ENCODE data around the gene IL1RAPL1. TPM values are rescaled to one million over a fixed set of nuclear protein-coding genes. Genes with fewer than 3 reads are reported as not detected.

Gene IL1RAPL1
- total RNA-seq, 4 donors from 2014 or later, result 0.78 TPM; not detected in 3

GRCh38 chrX:29724316-29724715, 1137.1 kb downstream of the IL1RAPL1 start:
- DNase-seq, result no peak
- no peaks in the 10 kb centered on the region for H3K4me1 ChIP-seq
- 62 to 86% methylated on average over 1 of the region's 1 CpG for WGBS, 2 donors
- no peak for TF ChIP-seq POLR2A (IDR thresholded peaks at IDR 0.05)
- TF ChIP-seq, protein P1, sequence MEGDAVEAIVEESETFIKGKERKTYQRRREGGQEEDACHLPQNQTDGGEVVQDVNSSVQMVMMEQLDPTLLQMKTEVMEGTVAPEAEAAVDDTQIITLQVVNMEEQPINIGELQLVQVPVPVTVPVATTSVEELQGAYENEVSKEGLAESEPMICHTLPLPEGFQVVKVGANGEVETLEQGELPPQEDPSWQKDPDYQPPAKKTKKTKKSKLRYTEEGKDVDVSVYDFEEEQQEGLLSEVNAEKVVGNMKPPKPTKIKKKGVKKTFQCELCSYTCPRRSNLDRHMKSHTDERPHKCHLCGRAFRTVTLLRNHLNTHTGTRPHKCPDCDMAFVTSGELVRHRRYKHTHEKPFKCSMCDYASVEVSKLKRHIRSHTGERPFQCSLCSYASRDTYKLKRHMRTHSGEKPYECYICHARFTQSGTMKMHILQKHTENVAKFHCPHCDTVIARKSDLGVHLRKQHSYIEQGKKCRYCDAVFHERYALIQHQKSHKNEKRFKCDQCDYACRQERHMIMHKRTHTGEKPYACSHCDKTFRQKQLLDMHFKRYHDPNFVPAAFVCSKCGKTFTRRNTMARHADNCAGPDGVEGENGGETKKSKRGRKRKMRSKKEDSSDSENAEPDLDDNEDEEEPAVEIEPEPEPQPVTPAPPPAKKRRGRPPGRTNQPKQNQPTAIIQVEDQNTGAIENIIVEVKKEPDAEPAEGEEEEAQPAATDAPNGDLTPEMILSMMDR (IDR thresholded peaks at IDR 0.05), result no peak
- intact Hi-C loops (cut with DNase I), result no loop called here
- no peaks in the 10 kb centered on the region for H3K9me3 ChIP-seq
- no peak overlapping the region for H3K27ac ChIP-seq
- no peaks in the 10 kb centered on the region for H3K36me3 ChIP-seq
- no peaks in the 10 kb centered on the region for H3K27me3 ChIP-seq
- H3K4me3 ChIP-seq (replicated peaks in 1 of 3), result no peak overlapping the region

DNA sequence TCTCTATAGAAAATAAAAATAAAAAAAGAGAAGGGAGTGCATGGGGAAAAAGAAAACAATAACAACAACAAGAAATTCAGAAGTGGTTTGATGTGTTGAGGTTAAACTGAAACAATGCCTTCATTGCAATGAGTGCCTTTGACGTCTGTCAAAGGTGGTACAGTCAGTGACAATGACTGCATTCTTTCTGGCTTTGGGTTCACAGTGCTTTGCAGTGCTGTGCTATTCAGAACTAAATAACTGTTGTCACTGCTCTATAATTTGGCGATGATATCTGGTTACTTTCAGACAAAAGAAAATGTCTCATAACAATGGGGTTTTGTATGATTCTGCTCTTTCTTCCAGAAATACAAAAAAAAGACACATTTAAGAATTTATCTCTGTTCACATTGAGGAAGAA, 1139.6 kb downstream of the IL1RAPL1 start:
- DNase-seq, result no peak
- Histone ChIP-seq H3K4me3 (replicated peaks in 1 of 3) (no peak overlapping the region), H3K27ac (no peak overlapping the region)

DNA sequence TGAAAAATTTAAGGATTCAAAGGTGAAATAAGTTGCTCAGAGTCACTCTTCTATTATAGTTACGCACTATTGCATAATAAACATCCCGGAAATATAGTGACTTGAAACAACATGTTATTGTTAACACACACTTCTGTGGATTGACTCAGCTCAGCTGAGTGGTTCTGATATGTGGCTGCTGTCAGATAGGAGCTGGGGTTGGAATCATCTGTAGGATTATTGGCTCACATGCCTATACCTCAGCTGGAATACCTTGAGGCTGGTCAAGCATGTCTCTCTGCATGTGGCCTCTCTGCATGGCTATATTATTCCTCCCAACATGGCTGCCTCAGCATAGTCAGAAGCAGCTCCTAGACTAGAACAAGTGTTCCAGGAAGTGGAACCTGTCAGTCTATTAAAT, 1141.4 kb downstream of the IL1RAPL1 start:
- no peak overlapping the region for H3K4me3 ChIP-seq (replicated peaks in 1 of 3)
- WGBS, 2 donors, result 20 to 54% methylated on average over 2 of the region's 2 CpGs
- H3K4me1 ChIP-seq, result no peaks in the 10 kb centered on the region
- H3K9me3 ChIP-seq, result no peaks in the 10 kb centered on the region
- TF ChIP-seq, protein P1 (IDR thresholded peaks at IDR 0.05), result no peak
- no peak for TF ChIP-seq POLR2A (IDR thresholded peaks at IDR 0.05)
- no peak overlapping the region for H3K27ac ChIP-seq
- intact Hi-C loops (cut with DNase I), result no loop called here
- DNase-seq, result no peak
- H3K36me3 ChIP-seq, result no peaks in the 10 kb centered on the region
- no peaks in the 10 kb centered on the region for H3K27me3 ChIP-seq

More for the DNA sequence above, 1139.6 kb downstream of the IL1RAPL1 start:
- Histone ChIP-seq H3K4me1 (no peaks in the 10 kb centered on the region), H3K27me3 (no peaks in the 10 kb centered on the region), H3K9me3 (no peaks in the 10 kb centered on the region), H3K36me3 (no peaks in the 10 kb centered on the region)
- intact Hi-C loops (cut with DNase I), result no loop called here
- TF ChIP-seq, protein P1 (IDR thresholded peaks at IDR 0.05), result no peak
- TF ChIP-seq POLR2A (IDR thresholded peaks at IDR 0.05), result no peak
- 88 to 89% methylated on average over 2 of the region's 2 CpGs for WGBS, 2 donors

- H3K4me3 ChIP-seq (replicated peaks in 1 of 3), result no peak overlapping the region
- H3K36me3 ChIP-seq, result no peaks in the 10 kb centered on the region
- DNase-seq, result no peak
- intact Hi-C loops (cut with DNase I), result no loop called here
- no peaks in the 10 kb centered on the region for H3K27me3 ChIP-seq
- H3K27ac ChIP-seq, result no peak overlapping the region
- no peak for TF ChIP-seq POLR2A (IDR thresholded peaks at IDR 0.05)
- TF ChIP-seq, protein P1 (IDR thresholded peaks at IDR 0.05), result no peak
- H3K4me1 ChIP-seq, result no peaks in the 10 kb centered on the region
- 86 to 94% methylated on average over 2 of the region's 2 CpGs for WGBS, 2 donors
- no peaks in the 10 kb centered on the region for H3K9me3 ChIP-seq
Measured at GRCh38 chrX:29744966-29745365, 1157.7 kb downstream of the IL1RAPL1 start.

- H3K4me1 ChIP-seq, result no peaks in the 10 kb centered on the region
Measured at GRCh38 chrX:29746326-29746725, 1159.1 kb downstream of the IL1RAPL1 start.

GRCh38 chrX:29762006-29762405, 1174.8 kb downstream of the IL1RAPL1 start:
- H3K36me3 ChIP-seq, result no peaks in the 10 kb centered on the region
- no peak overlapping the region for H3K27ac ChIP-seq
- DNase-seq, result no peak
- intact Hi-C loops (cut with DNase I), result no loop called here
- no peaks in the 10 kb centered on the region for H3K4me1 ChIP-seq
- H3K9me3 ChIP-seq, result no peaks in the 10 kb centered on the region
- H3K4me3 ChIP-seq (replicated peaks in 1 of 3), result no peak overlapping the region
- TF ChIP-seq POLR2A (IDR thresholded peaks at IDR 0.05), result no peak
- TF ChIP-seq, protein P1 (IDR thresholded peaks at IDR 0.05), result no peak
- 83 to 85% methylated on average over 4 of the region's 4 CpGs for WGBS, 2 donors
- no peaks in the 10 kb centered on the region for H3K27me3 ChIP-seq

More at GRCh38 chrX:29746326-29746725, 1159.1 kb downstream of the IL1RAPL1 start:
- DNase-seq, result no peak
- Histone ChIP-seq H3K4me3 (replicated peaks in 1 of 3) (no peak overlapping the region), H3K36me3 (no peaks in the 10 kb centered on the region), H3K27me3 (no peaks in the 10 kb centered on the region), H3K9me3 (no peaks in the 10 kb centered on the region), H3K27ac (no peak overlapping the region)
- no peak for TF ChIP-seq POLR2A (IDR thresholded peaks at IDR 0.05)
- intact Hi-C loops (cut with DNase I), result no loop called here
- WGBS, 2 donors, result 90 to 91% methylated on average over 4 of the region's 4 CpGs

Data from thyroid gland (tissue), 4 donors.